Germinal center (tissue), 1 donor: ENCODE data around the gene EEFSEC.

Experiments
- DNase-seq: peaks from one replicate; pipeline ENCODE4 v3.0.0; 2012; ENCODE audit warnings: mixed read lengths, low spot score

Gene EEFSEC

DNA sequence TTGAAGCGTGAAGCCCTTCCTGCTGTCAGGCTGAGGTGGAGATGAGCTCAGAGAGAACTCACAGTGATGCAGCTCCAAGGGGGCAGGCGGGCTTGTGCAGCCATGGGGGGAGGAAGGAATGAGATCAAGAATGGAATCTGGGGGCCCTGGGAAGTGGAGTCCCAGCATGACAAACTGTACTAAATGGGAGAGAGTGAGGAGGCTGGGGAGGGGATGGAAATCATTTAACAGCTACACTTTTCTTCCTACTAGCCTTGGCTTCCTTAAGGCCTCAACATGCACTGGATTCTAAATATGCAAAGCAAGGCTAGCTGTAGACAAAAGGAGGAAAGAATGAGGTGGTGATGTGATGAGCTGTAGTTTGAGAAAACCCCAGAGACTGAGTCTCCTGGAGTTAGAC is 133.9 kb downstream of the EEFSEC start:
- DNase-seq = no peak

DNA sequence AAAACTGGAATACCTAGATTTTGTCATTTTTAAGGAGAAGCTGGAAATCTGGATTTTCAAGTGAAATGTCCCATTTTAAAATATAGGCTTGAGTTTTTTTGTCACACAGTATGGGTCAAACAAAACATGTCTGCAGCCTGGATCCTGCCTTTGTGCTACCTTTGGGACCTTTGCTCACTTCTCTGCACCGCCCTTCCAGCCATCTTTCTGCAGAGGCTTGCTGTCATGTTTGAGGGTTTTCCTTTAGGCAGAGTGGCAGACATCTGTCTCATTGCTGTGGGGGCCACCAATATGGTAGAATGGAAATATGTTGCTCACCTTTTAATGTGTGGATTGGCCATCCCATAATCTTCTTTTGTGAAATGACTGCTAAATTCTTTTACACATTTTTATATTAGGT is 136.3 kb downstream of the EEFSEC start:
- no peak for DNase-seq

- no peak for DNase-seq
Measured at GRCh38 chr3:128290484-128290883, 137.2 kb downstream of the EEFSEC start.

- DNase-seq = no peak
Measured at GRCh38 chr3:128293930-128294329, 140.6 kb downstream of the EEFSEC start.

DNA sequence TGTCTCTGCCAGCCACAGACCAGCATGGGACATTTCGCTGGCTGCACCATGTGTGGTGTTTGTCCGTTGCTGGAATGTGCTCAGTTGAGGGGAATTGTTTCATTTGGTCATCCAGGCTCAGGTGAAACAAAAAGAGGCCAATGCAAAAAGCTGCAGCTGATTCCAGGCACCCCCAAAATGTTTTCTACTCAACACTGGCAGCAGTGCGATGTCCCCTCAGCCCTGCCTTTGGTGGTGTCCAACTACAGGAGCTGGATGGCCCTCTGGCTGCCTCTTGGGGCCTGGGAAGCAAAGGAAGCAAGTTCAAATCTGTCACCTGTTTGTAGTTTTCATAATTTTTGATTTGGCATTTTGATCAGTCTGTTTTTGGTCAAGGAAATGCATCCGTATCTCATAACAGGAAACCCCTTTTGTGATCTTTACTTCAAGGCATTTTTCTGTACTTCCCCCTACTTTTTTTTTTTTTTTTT is 141.8 kb downstream of the EEFSEC start:
- no peak for DNase-seq

DNA sequence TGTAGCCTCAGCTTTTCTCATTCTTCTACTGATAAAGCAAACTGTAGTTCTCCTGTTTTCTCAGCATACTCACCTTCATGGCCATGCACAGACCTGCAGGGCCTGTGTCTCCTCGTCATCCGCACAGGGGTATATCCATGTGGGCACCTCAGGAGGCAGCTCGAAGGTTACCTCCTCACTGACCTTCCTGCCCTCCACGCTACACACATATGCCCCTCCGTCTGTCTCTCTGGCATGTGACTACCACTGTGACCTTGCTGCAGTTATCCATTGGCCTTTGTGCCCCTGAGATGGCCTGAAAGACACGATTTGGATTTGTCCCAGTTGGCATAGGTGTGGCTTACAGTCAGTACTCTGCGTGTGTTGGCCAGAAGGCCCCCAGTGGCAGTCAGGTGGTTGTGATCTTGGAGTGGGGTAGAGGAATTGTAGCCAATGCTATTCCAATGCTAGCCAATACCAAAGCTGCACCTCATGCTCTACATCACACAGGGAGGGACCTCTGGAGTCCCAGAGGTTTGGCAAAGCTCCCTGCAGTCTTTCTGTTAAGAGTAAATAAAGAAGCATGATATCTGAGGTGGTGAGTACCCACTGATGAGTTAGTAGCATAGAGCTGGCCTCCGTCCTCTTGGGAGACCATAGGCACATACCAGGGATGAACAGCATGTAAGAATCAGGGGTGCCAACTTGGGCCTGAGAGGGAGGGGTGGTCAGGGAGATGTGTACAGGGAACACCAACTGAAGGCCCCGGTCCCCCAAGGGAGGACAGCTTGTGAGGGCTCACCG is 143.4 kb downstream of the EEFSEC start:
- DNase-seq = no peak

DNA sequence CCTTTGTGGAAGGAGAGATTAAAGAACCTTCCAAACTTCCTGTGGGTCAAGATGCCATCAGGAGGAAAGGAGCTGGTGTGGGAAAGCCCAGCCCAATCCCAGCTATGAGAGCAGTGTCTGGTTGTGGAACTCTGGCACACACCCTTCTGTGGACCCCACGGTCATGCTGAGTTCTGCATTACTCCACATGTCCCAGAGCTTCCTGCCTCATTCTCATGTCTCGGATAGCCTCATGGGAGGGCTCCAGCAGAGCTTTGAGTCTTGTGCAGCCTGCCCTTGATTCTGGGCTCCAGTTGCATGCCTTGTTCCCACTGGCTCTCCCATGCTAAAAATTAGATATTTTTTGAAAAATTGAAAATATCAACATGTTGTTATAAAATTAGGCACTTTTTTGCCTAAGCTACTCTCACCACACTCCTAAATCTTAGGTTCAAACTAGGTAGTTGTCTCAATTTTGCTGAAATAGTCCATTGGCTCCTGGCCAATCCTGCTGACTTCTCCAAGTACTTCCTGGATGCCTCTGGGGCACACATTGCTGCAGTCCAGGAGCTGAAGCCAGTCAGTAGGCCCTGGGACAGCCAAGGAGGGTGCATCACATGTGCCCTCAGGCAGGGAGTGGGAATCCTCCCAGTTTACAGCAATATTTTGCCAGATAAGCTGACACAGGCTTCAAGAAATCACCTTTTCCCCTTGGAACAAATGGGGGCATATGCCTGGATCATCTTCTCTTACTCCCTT is 144.3 kb downstream of the EEFSEC start:
- DNase-seq = no peak

GRCh38 chr3:128301186-128302023 is 148.1 kb downstream of the EEFSEC start:
- DNase-seq = no peak

- DNase-seq = no peak
Measured at GRCh38 chr3:128306481-128306880, 153.2 kb downstream of the EEFSEC start.

DNA sequence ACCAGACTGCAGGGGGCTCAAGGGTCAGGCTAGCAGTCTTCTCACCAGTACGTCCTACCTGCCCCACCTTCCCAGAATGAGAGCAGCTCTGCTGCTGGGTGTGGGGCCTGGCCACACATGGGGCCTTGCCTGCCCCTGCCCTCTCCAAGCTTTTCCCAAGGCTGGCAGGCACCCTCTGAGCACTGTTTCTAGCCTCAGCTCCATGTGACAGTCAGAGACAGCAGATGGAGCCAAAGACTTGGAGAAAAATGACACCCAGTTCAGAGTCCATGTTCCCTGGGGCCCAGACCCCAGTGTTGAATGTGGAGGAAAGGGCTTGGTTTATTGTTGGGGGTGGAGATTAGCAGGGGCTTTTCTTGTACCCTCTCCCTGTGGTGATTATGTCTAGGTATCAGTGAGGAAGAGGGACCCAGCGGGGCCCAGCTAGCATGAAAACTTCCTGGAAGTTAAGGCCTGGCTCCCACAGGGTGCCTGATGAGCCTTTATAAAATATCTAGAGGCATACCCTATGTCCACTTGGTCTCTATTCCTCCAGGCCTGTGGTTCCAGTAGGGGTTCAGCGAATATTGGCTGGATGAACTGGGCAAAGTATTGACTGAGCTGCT is 153.8 kb downstream of the EEFSEC start:
- DNase-seq = no peak

DNA sequence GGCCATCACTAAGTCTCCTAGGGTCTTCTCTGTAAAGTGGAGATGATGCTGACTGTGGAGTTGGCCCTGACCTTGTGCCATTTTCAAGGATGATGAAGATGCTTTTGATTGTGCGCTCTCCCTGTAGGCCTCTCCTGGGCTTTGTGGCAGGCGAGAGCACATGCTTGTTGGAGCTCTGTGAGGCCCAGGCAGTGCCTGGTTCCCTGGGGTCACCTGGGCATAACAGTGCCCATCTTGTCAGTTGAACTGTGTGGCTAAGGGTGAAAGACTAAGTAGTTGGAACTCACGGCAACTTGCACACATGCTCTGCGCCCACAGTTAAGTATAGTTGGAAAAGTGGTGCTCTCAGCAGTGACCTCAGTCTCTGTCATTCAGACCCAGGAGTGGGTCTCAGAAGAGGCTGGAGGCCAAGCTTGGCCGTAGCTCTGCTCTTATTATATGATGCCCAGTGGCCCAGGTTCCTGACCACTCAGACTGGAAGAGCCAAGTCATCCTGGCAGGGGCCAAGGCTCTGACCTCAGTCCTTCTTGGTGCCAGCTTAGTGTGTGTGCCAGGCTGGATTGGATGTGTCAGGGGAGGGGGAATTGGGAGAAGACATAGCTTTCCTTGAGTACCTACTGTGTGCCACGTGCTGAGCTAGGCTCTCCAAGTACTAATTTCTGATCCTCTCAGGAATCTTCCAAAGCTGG is 154.6 kb downstream of the EEFSEC start:
- DNase-seq = no peak

DNA sequence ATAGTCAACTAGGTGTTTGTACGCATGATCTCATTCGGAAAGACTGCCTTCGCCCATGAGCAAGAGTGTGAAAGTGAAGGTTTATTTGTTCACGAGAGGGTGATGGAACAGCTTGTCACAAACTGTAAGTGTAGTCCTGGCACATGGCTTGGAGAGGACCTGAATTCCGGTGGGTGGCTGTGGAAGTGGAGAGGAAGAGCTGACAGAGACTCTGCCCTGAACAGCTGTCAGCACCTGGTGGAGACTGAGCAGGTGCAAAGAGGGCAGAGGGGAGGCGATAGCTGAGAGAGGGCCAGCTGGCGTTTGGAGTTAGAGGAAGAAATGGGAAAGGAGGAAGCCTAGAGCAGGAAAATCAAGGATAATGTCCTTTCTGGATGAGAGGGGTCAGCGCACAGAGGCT is 155.7 kb downstream of the EEFSEC start:
- DNase-seq = no peak

DNA sequence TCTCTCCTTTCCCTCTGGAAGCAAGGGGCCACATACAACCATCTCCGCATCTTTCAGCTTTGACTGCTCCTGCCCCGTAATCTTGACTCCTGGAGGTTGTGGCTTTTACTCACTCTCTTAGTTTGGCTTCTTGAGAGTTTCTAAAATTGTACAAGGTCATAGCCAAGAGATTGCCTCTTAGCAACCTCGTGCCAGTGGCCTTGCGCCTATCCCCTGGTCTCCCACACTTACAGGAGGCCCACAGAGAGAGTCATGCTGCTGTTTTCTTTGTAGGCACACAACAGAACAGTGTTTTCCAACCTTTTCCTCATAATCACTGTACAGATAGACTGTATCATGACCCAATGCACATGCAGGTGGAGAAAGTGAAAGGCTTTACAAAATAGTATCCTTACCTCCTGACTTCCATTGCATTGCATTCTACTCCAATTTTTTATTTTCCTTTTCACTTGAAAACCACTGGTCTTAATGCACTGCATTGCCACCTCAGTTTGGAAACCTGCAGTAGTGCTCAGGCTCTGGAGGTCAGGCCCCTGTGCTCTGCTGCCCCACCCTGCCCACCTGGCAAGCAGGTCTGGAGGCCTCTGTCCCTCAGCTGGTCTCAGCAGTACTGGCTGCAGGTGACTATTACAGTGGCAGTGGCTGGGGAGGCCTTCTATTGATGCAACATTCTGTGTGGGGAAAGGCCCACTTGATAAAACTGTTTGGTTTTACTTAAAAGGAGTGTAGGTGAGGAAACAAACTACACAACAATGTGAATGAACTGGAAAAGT is 157.2 kb downstream of the EEFSEC start:
- DNase-seq = no peak

DNA sequence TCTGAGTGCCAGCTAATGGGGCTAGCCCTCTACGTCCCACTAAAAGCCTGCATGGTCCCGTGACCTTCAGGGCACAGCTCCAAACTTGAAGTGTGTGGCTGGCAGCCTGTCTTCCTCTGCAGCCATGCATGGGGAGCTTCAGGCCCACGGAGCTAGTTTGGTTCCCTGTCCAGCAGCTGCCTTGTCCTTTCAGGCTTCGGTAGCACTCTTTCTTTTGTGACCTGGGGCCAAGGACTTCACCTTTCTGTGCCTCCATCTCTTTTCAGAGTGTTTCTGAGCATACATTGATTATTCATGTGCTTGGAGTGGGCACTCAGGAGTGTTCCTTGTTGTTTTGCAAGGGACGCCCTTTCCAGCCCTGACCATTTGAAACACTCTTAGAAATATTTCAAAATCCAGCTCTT is 158.2 kb downstream of the EEFSEC start:
- DNase-seq = no peak

DNA sequence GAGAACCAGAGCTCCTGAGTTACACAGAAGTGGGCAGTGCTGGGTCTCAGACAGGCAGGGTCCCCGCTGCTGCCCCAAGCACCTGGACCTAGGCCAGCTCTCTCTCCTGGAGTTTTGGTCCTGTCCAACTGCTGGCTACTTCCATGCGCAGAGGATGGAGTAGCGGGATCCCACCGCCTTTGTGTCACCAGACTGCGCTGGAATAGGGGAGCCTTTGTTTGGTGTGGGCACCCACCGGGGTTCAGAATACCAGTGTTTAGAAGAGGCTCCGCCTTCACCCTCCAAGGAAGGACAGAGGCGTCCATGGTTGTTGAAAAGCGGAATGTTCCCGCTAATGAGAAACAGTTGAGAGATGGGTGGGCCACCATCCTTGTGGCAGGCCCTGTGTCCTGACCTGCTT is 159.0 kb downstream of the EEFSEC start:
- no peak for DNase-seq

DNA sequence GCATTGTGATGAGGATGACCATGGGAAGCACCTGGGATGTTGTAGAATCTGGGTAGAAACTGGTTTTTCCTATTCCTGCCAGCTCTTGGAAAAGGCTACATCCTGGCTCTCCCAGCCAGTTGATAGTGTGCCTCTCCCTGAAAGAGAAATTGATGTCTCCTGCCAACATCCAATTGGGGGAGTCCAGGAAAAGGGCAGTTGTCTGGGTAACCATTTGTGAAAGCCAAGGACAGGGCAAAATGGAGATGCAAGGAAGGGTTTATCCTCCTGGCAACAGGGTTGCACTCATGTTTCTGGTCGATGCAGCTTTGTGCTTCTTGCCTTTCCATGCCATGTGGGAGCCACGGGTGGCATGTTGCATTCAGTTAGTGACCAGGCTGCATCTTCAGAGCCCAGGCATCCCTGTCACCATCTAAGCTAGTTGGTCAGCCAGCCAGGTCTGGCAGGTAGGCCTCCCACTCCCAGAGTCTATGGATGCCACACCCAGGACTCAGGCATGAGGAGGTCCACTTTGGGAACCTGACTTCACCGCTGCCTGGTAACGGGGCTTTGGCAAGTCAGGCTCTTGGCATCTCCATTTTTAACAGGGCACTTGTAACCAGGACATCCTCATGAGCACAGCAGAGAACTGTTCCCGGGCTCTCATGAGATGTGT is 159.9 kb downstream of the EEFSEC start:
- no peak for DNase-seq

DNA sequence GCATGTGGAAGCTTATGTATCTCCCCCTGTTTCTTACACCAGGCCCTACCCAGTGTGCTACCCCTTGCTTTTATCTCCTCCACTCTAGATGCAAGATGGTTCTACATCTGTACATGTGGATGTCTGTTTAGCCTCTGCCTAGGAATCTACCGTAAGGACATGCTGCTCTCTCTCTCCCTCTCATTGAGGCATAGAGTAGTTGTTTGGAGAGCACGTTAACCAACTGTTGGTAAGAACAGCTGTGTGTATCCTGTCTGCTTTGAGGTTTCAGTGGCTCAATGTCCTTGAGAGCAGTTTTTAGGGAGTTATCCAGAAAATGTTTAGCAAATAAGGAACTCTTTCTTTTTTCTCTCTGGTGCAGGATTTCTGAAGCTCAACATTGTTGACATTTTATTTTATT is 160.7 kb downstream of the EEFSEC start:
- DNase-seq = no peak

GRCh38 chr3:128315313-128315712 is 162.0 kb downstream of the EEFSEC start:
- no peak for DNase-seq

GRCh38 chr3:128316481-128316891 is 163.2 kb downstream of the EEFSEC start:
- no peak for DNase-seq

DNA sequence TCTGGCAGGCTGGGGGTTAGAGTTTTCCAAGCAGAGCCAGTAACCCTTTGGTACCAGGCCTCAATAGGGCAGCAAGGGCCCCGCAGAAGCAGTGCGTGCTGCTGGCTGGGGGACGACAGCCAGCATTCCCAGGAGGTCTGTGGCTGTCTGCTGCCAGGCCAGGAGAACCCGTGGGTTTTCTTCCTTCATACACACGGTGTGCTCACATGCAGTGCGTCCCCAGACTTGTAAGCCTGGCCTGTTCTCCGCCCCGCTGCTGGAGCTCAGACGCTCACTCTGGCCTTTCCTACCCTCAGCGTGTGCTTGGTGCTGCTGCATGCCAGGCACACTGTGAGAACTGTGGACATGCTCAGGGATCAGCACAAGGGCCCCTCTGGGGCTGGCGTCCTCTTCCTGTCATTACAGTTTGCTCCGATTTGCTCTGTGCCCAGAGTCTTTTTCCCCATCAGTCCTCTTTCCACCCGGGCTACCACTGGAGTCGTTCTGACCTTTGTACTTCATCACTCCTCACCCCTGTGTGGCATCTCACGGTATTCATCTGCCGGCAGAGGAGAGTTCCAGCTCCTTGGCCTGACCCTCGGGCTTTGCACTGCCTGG is 163.9 kb downstream of the EEFSEC start:
- no peak for DNase-seq
